H9 (cell line): Measurements from ENCODE around the gene BCAT1. TPM values are rescaled to one million over a fixed set of nuclear protein-coding genes. Genes with fewer than 3 reads are reported as not detected.

Experiments
- DNase-seq: peaks from one replicate; pipeline ENCODE4 v3.0.0-alpha.2; 2017
- H2AFZ ChIP-seq: one replicate; pipeline ENCODE4 v1.6.1; 2013; ENCODE audit warnings: mild to moderate bottlenecking, low read length, control low read depth, moderate library complexity
- H2AK5ac ChIP-seq: 2 replicates; pipeline ENCODE4 v1.6.1; 2013; ENCODE audit warnings: low read length, control low read depth, mixed read lengths; ENCODE audit not compliant: insufficient read length
- H2BK120ac ChIP-seq: one replicate; pipeline ENCODE4 v1.6.1; 2013; ENCODE audit warnings: low read depth, mild to moderate bottlenecking, low read length, control low read depth, inconsistent platforms; ENCODE audit not compliant: poor library complexity, severe bottlenecking
- H2BK12ac ChIP-seq: 2 replicates; pipeline ENCODE4 v1.6.1; 2013; ENCODE audit warnings: low read length, control low read depth, mixed read lengths, low read depth; ENCODE audit not compliant: insufficient read length
- H2BK15ac ChIP-seq: 2 replicates; pipeline ENCODE4 v1.6.1; 2013; ENCODE audit warnings: low read depth, low read length, control low read depth
- H2BK20ac ChIP-seq: one replicate; pipeline ENCODE4 v1.6.1; 2013; ENCODE audit warnings: low read depth, mild to moderate bottlenecking, low read length, control low read depth, inconsistent platforms; ENCODE audit not compliant: poor library complexity, severe bottlenecking
- H2BK5ac ChIP-seq: 2 replicates; pipeline ENCODE4 v1.6.1; 2013; ENCODE audit warnings: low read length, control low read depth, mixed read lengths; ENCODE audit not compliant: insufficient read length
- H3K14ac ChIP-seq: 2 replicates; pipeline ENCODE4 v1.6.1; 2013; ENCODE audit warnings: low read length, control low read depth; ENCODE audit not compliant: insufficient read depth
- H3K18ac ChIP-seq: 2 replicates; pipeline ENCODE4 v1.6.1; 2013; ENCODE audit warnings: low read depth, mild to moderate bottlenecking, mixed read lengths, low read length, control low read depth; ENCODE audit not compliant: insufficient read length
- H3K23ac ChIP-seq: 2 replicates; pipeline ENCODE4 v1.6.1; 2013; ENCODE audit warnings: low read length, control low read depth, mixed read lengths, low read depth; ENCODE audit not compliant: insufficient read length
- H3K23me2 ChIP-seq: 2 replicates; pipeline ENCODE4 v1.6.1; 2013; ENCODE audit warnings: low read depth, mild to moderate bottlenecking, mixed read lengths, low read length, control low read depth; ENCODE audit not compliant: insufficient read length, poor library complexity, severe bottlenecking
- H3K27ac ChIP-seq: 2 replicates; pipeline ENCODE4 v1.5.1; 2013; ENCODE audit warnings: low read length, control low read depth, mixed read lengths, low read depth; ENCODE audit not compliant: insufficient read length
- H3K27me3 ChIP-seq: 2 replicates; pipeline ENCODE4 v1.6.1; 2013; ENCODE audit warnings: low read length, control low read depth, inconsistent platforms; ENCODE audit not compliant: insufficient read depth
- H3K4ac ChIP-seq: 2 replicates; pipeline ENCODE4 v1.6.1; 2013; ENCODE audit warnings: low read depth, mild to moderate bottlenecking, control low read depth, inconsistent platforms, low read length, moderate library complexity
- H3K4me1 ChIP-seq: 2 replicates; pipeline ENCODE4 v1.6.1; 2013; ENCODE audit warnings: low read length, control low read depth, inconsistent platforms; ENCODE audit not compliant: insufficient read depth
- H3K4me2 ChIP-seq: 2 replicates; pipeline ENCODE4 v1.6.1; 2013; ENCODE audit warnings: low read length, control low read depth, mixed read lengths; ENCODE audit not compliant: insufficient read length, insufficient read depth
- H3K56ac ChIP-seq: 2 replicates; pipeline ENCODE4 v1.6.1; 2013; ENCODE audit warnings: low read depth, mild to moderate bottlenecking, mixed read lengths, low read length, control low read depth; ENCODE audit not compliant: insufficient read length
- H3K79me1 ChIP-seq: 2 replicates; pipeline ENCODE4 v1.6.1; 2013; ENCODE audit warnings: low read depth, mild to moderate bottlenecking, moderate library complexity, low read length, control low read depth, inconsistent platforms; ENCODE audit not compliant: insufficient read depth, poor library complexity, severe bottlenecking
- H3K79me2 ChIP-seq: 2 replicates; pipeline ENCODE4 v1.6.1; 2013; ENCODE audit warnings: low read length, control low read depth, inconsistent platforms; ENCODE audit not compliant: insufficient read depth
- H3K9ac ChIP-seq: 2 replicates; pipeline ENCODE4 v1.6.1; 2013; ENCODE audit warnings: low read length, control low read depth, mixed read lengths; ENCODE audit not compliant: insufficient read length; ENCODE audit errors: extremely low read depth
- H3K9me3 ChIP-seq: one replicate; pipeline ENCODE4 v1.6.1; 2013; ENCODE audit warnings: low read depth, low read length, inconsistent platforms; ENCODE audit not compliant: control insufficient read depth
- H3T11ph ChIP-seq: one replicate; pipeline ENCODE4 v1.6.1; 2013; ENCODE audit warnings: mild to moderate bottlenecking, low read length, control low read depth, inconsistent platforms
- H4K20me1 ChIP-seq: one replicate; pipeline ENCODE4 v1.6.1; 2013; ENCODE audit not compliant: control insufficient read depth, insufficient read length, insufficient read depth
- H4K5ac ChIP-seq: 2 replicates; pipeline ENCODE4 v1.6.1; 2013; ENCODE audit warnings: low read depth, mild to moderate bottlenecking, mixed read lengths, low read length, control low read depth; ENCODE audit not compliant: insufficient read length
- H4K8ac ChIP-seq: replicated peaks from 2 replicates; pipeline ENCODE4 v1.6.1; 2013; ENCODE audit warnings: low read length, control low read depth, mixed read lengths, low read depth; ENCODE audit not compliant: insufficient read length
- H4K91ac ChIP-seq: 2 replicates; pipeline ENCODE4 v1.6.1; 2013; ENCODE audit warnings: low read depth, mild to moderate bottlenecking, moderate library complexity, mixed read lengths, low read length, control low read depth; ENCODE audit not compliant: insufficient read length
- H3K27ac Mint-ChIP-seq, 3 experiments: 2 replicates in 2 of 3; 3 replicates in 1 of 3; pipeline ENCODE4 v1.8.0; 2020 to 2021; ENCODE audit warnings: mixed read lengths in 3 of 3, mild to moderate bottlenecking in 1 of 3, moderate library complexity in 1 of 3
- H3K27me3 Mint-ChIP-seq: 2 replicates; pipeline ENCODE4 v1.8.0; 2021; ENCODE audit warnings: low read depth, mild to moderate bottlenecking, moderate library complexity, mixed read lengths
- H3K36me3 Mint-ChIP-seq, 3 experiments: 2 replicates in 2 of 3; 3 replicates in 1 of 3; pipeline ENCODE4 v1.8.0; 2020 to 2021; ENCODE audit warnings: low read depth in 3 of 3, mixed read lengths in 3 of 3; ENCODE audit not compliant: insufficient read depth in 1 of 3
- H3K4me1 Mint-ChIP-seq, 2 experiments: 2 replicates each; pipeline ENCODE4 v1.8.0; 2020; ENCODE audit warnings: mixed read lengths in 2 of 2
- H3K4me3 Mint-ChIP-seq, 2 experiments: 2 replicates in 1 of 2; 3 replicates in 1 of 2; pipeline ENCODE4 v1.8.0; 2020 to 2021; ENCODE audit warnings: mild to moderate bottlenecking in 2 of 2, mixed read lengths in 2 of 2, moderate library complexity in 1 of 2
- H3K9me3 Mint-ChIP-seq, 2 experiments: 2 replicates in 1 of 2; 3 replicates in 1 of 2; pipeline ENCODE4 v1.8.0; 2020; ENCODE audit warnings: mild to moderate bottlenecking in 2 of 2, mixed read lengths in 2 of 2, moderate library complexity in 1 of 2
- CTCF ChIP-seq: fragments of 200-600 bp; sonication (generic); conservative IDR thresholded peaks from 3 replicates; pipeline ENCODE4 v1.8.0; 2021; ENCODE audit warnings: antibody characterized with exemption, mild to moderate bottlenecking
- WGBS: extraction: QIAGEN DNeasy Blood & Tissue Kit; methylation state at CpG from one replicate; pipeline ENCODE4 v1.1.7; 2013; ENCODE audit warnings: missing lambda C conversion rate, low lambda C conversion rate, mixed read lengths; ENCODE audit not compliant: insufficient read length; ENCODE audit errors: extremely low coverage; 5-methylcytosine and 5-hydroxymethylcytosine counted together
- total RNA-seq: library from RNA; stranded (reverse); gene quantifications from 2 replicates; pipeline ENCODE4 v1.2.1, GENCODE V29; 2021

BCAT1 gene
- total RNA-seq, 1 experiment from 2014 or later, result 244 TPM

- Histone ChIP-seq H4K20me1 (no peaks in the 10 kb centered on the region), H3K9me3 (no peaks in the 10 kb centered on the region), H3T11ph (no peak overlapping the region), H2BK12ac (no peak overlapping the region), H4K8ac (no peak overlapping the region), H2BK20ac (no peak overlapping the region), H3K4me2 (no peak overlapping the region), H3K23ac (no peak overlapping the region), H3K18ac (no peak overlapping the region), H2BK5ac (no peak overlapping the region), H2AFZ (no peak overlapping the region), H4K91ac (no peak overlapping the region), H3K4ac (no peak overlapping the region), H4K5ac (no peak overlapping the region), H3K27me3 (no peaks in the 10 kb centered on the region), H3K79me2 (no peaks in the 10 kb centered on the region), H3K9ac (no peak overlapping the region), H3K4me1 (no peaks in the 10 kb centered on the region), H3K79me1 (no peaks in the 10 kb centered on the region), H3K56ac (no peak overlapping the region), H3K27ac (no peak overlapping the region), H2BK120ac (no peak overlapping the region), H3K23me2 (no peaks in the 10 kb centered on the region), H2AK5ac (no peak overlapping the region), H3K14ac (no peak overlapping the region), H2BK15ac (no peak overlapping the region)
- no peak for TF ChIP-seq CTCF
- no peaks in the 10 kb centered on the region for H3K9me3 Mint-ChIP-seq
- peaks cover 34 to 80% (median 62%) of the 10 kb centered on the region in 3 experiments for H3K36me3 Mint-ChIP-seq
- H3K4me3 Mint-ChIP-seq, result no peak overlapping the region
- no peak for DNase-seq
- 0 out of 7 replicates have a peak overlapping the region, but pooled peaks of 1 of the 3 experiments have one; percentile 11 for H3K27ac Mint-ChIP-seq
- no peaks in the 10 kb centered on the region for H3K27me3 Mint-ChIP-seq
- WGBS, result 100% methylated on average over 1 of the region's 2 CpGs
- no peaks in the 10 kb centered on the region for H3K4me1 Mint-ChIP-seq
Observed at GRCh38 chr12:24835377-24835776, 113.5 kb downstream of the BCAT1 start.
